Thoracic aorta (tissue), 2 donors: ENCODE data around the gene GMDS. TPM values are rescaled to one million over a fixed set of nuclear protein-coding genes. Genes with fewer than 3 reads are reported as not detected.
A peak's percentile ranks its signal among the peaks of the same experiment; 100 is the strongest.
"Not testable (repeated sequence)": the region's sequence is repeated elsewhere in the genome, so short reads cannot be mapped to it uniquely, and the experiment has no call there.

Experiments used
- ATAC-seq: fragments of 150-250 bp; one replicate; pipeline ENCODE4 v1.8.0; 2017; ENCODE audit warnings: low read depth; ENCODE audit not compliant: insufficient number of reproducible peaks, low FRiP score
- DNase-seq: peaks from one replicate; pipeline ENCODE4 v3.0.0-alpha.2; 2020; ENCODE audit warnings: low spot score
- H3K27ac ChIP-seq, 2 donors: fragments of 200-600 bp; sonication (generic); 1 replicate in 1 of 2; 2 replicates in 1 of 2; pipeline ENCODE4 v1.5.1; 2016; ENCODE audit warnings: mild to moderate bottlenecking in 2 of 2, moderate library complexity in 2 of 2
- H3K27me3 ChIP-seq: fragments of 200-600 bp; sonication (generic); replicated peaks from 2 replicates; pipeline ENCODE4 v1.6.0; 2016; ENCODE audit warnings: mild to moderate bottlenecking; ENCODE audit not compliant: insufficient read depth
- H3K36me3 ChIP-seq: fragments of 200-600 bp; sonication (generic); one replicate; pipeline ENCODE4 v1.5.1; 2016
- H3K4me1 ChIP-seq, 2 donors: fragments of 200-600 bp; sonication (generic); 1 replicate in 1 of 2; 2 replicates in 1 of 2; pipeline versions ENCODE4 v1.5.1 to v1.6.0; 2016; ENCODE audit warnings: low read depth in 2 of 2, mild to moderate bottlenecking in 1 of 2; ENCODE audit not compliant: control insufficient read depth in 1 of 2
- H3K4me3 ChIP-seq: fragments of 200-600 bp; sonication (generic); 2 replicates; pipeline ENCODE4 v1.5.1; 2016; ENCODE audit warnings: mild to moderate bottlenecking
- H3K9me3 ChIP-seq: fragments of 200-600 bp; sonication (generic); 2 replicates; pipeline ENCODE4 v1.5.1; 2016
- total RNA-seq, 2 donors: library from RNA; depleted of rRNA; stranded (reverse); fragments of >200 nt; gene quantifications; one replicate each; pipeline versions ENCODE4 v1.1.0 to v1.2.3, GENCODE V29; 2016
- TF ChIP-seq, protein P1 (sequence below): fragments of 200-600 bp; sonication (generic); IDR thresholded peaks from one replicate; pipeline ENCODE4 v1.5.1; 2019; ENCODE audit warnings: antibody characterized with exemption

The GMDS gene
- total RNA-seq, 2 donors from 2014 or later, result 87.8 to 87.9 TPM

DNA sequence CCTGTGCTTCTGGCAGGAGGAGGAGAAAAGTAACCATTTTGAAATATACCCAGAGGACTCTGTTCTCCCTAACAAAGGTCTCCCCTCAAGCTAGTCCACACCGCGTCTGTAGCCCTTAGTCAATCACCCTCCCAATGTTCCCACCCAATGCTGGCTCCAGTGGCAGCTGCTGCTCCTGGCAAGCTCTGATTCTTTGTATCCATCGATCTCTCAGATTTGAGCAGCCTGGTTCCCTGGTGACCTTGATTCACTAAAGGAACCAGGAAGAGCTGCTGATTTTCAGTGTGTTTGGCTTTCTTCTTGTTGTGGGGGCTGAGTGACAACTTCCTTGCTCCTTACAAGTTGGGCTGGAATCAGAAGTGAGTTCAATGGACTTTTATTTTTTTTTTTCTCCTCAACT is 567.2 kb downstream of the GMDS start:
- H3K9me3 ChIP-seq, result no peaks in the 10 kb centered on the region
- DNase-seq (no peak), ATAC-seq (no peak)
- H3K36me3 ChIP-seq, result no peaks in the 10 kb centered on the region
- H3K27me3 ChIP-seq, result no peaks in the 10 kb centered on the region
- H3K27ac ChIP-seq, result peak overlapping the region; percentile 27 to 38
- TF ChIP-seq, protein P1, sequence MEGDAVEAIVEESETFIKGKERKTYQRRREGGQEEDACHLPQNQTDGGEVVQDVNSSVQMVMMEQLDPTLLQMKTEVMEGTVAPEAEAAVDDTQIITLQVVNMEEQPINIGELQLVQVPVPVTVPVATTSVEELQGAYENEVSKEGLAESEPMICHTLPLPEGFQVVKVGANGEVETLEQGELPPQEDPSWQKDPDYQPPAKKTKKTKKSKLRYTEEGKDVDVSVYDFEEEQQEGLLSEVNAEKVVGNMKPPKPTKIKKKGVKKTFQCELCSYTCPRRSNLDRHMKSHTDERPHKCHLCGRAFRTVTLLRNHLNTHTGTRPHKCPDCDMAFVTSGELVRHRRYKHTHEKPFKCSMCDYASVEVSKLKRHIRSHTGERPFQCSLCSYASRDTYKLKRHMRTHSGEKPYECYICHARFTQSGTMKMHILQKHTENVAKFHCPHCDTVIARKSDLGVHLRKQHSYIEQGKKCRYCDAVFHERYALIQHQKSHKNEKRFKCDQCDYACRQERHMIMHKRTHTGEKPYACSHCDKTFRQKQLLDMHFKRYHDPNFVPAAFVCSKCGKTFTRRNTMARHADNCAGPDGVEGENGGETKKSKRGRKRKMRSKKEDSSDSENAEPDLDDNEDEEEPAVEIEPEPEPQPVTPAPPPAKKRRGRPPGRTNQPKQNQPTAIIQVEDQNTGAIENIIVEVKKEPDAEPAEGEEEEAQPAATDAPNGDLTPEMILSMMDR, result no peak
- H3K4me1 ChIP-seq, result peaks cover 9 to 26% of the 10 kb centered on the region in 2 donors
- H3K4me3 ChIP-seq, result no peak overlapping the region

DNA sequence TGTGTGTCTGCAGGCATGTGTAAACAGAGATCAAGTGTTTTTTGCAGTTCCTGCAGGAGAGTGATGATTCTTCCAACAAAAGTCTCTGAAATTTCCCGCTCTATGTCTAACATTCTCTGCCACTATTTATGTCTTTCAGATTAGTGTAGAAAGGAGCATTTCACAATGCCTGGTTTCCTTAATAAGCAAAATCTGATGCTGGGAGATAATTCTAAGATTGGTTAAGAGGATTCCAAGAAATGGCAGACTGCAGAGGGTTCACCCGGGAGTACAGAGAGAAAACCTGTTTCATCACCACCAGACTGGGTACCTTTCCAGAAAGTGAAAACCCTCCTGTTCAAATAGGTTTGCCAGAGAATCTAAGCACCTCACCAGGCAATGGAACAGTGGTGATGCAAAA is 573.0 kb downstream of the GMDS start:
- Histone ChIP-seq H3K36me3 (no peaks in the 10 kb centered on the region), H3K27me3 (no peaks in the 10 kb centered on the region), H3K4me3 (no peak overlapping the region), H3K27ac (no peak overlapping the region), H3K9me3 (no peaks in the 10 kb centered on the region), H3K4me1 (peaks cover 0 to 18% of the 10 kb centered on the region in 2 donors)
- DNase-seq (no peak), ATAC-seq (no peak)
- TF ChIP-seq, protein P1, result no peak

DNA sequence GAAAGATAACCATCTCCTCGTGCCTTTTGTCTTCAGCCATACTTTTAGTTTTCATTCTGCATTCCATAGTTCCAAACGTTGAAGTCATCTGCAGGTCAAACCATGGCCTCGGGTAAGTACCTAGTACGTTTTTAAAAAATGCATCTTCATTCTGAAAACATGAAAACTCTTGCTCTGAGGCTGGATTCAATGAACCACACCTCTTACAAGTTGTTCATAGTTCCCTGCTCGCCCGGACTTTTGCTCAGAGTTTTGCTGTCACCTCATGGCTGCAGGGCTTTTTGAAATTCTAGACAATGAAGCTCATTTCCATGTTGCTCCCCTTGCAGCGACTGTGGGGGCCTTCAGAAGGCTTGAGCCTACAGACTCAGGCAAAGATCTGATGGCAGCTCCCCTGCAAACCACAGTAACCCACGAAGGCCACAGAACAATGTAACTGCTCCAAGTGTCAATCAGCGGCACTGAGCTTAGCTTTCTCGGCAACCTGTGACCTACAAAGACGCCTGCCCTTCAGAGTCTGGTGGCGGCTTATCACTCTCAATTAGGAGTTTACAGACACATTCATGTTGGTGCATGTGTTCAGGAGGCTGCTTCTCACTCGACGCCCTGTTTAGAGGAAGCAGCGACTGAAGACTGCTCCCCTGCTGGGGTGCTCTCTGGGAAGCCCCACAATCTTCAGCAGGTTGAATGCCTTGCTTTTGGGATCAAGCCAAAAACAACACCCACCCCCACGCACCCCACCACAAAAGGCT is 574.5 kb downstream of the GMDS start:
- Histone ChIP-seq H3K27ac (no peak overlapping the region), H3K36me3 (no peaks in the 10 kb centered on the region), H3K9me3 (no peaks in the 10 kb centered on the region), H3K4me3 (no peak overlapping the region), H3K4me1 (peaks cover 0 to 18% of the 10 kb centered on the region in 2 donors), H3K27me3 (no peaks in the 10 kb centered on the region)
- DNase-seq, result no peak
- ATAC-seq, result no peak
- TF ChIP-seq, protein P1, result no peak

DNA sequence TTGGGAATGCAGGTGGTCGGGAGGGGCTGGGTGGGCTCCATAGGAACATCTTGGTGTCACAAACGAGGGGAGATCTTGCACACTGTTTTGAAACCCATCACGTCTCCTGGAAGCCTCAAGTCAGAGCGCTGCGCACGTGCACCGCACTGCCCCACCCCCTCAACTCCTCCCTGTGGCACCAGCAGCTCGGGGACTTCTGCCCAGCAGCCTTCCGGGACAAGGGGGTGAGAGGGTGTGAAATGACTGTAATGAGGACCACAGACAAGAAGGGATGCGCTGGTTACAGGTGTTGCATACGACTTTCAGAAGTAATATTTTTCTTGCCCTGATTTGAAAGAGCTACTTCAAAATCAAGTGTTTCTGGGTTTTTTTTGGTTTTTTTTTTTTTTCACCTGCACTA is 575.4 kb downstream of the GMDS start:
- ATAC-seq (no peak), DNase-seq (no peak)
- H3K4me3 ChIP-seq, result no peak overlapping the region
- H3K36me3 ChIP-seq, result no peaks in the 10 kb centered on the region
- no peak overlapping the region for H3K27ac ChIP-seq
- peaks cover 0 to 18% of the 10 kb centered on the region in 2 donors for H3K4me1 ChIP-seq
- H3K9me3 ChIP-seq, result no peaks in the 10 kb centered on the region
- H3K27me3 ChIP-seq, result no peaks in the 10 kb centered on the region
- TF ChIP-seq, protein P1, result no peak

DNA sequence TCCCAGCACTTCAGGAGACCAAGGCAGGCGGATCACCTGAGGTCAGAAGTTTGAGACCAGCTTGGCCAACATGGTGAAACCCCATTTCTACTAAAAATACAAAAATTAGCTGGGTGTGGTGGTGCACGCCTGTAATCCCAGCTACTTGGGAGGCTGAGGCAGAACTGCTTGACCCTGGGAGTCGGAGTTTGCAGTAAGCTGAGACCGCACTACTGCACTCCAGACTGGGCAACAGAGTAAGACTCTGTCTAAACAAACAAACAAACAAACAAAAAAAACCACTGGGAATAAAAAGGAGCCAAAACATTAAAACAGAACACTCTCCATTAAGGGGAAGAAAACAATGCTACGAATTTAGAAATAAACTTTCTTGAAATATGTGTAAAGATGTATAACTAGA is 576.9 kb downstream of the GMDS start:
- not testable (repeated sequence) for H3K27me3 ChIP-seq, H3K27ac ChIP-seq, H3K9me3 ChIP-seq, ATAC-seq, DNase-seq, H3K4me3 ChIP-seq, H3K36me3 ChIP-seq
- H3K4me1 ChIP-seq, result peaks cover 0 to 17% of the 10 kb centered on the region in 2 donors

DNA sequence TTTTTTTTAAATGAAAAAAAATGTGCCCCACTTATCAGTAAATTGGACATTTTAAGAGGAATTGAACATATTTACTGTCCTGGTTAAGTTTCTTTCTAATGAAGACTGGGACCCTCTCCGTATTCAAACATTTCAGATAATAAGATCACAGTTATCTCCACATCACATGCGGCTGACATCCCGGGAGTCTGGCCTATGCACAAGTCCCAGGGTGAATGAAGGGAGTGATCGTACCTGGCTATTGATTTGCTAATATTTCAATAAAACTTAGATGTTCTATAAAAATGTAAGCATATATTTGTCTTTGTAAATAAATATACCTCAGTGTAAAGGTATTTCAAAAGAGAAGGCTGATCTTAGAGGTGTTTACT is 577.6 kb downstream of the GMDS start:
- DNase-seq (no peak), ATAC-seq (no peak)
- H3K4me1 ChIP-seq, result peaks cover 0 to 17% of the 10 kb centered on the region in 2 donors
- no peak overlapping the region for H3K4me3 ChIP-seq
- H3K9me3 ChIP-seq, result no peaks in the 10 kb centered on the region
- H3K27ac ChIP-seq, result no peak overlapping the region
- no peaks in the 10 kb centered on the region for H3K27me3 ChIP-seq
- H3K36me3 ChIP-seq, result no peaks in the 10 kb centered on the region
- TF ChIP-seq, protein P1, result no peak
